Prostate gland (tissue), 2 donors: ENCODE measurements around the gene PEF1.

Source experiments
- CTCF ChIP-seq, 4 experiments: fragments of 200-600 bp in 2 of 4; fragments of 450-650 bp in 2 of 4; sonication (generic) in 2 of 4; IDR thresholded peaks; 1 replicate in 3 of 4; 2 replicates in 1 of 4; pipeline ENCODE4 v1.5.1; 2016 to 2019; ENCODE audit warnings: antibody characterized with exemption in 4 of 4, mild to moderate bottlenecking in 2 of 4, moderate library complexity in 2 of 4
- POLR2A ChIP-seq: fragments of 450-650 bp; IDR thresholded peaks from one replicate; pipeline ENCODE4 v1.6.1; 2016; ENCODE audit warnings: antibody characterized with exemption, mild to moderate bottlenecking

- no peak for TF ChIP-seq POLR2A
- no peak for TF ChIP-seq CTCF (IDR thresholded peaks at IDR 0.05)
These were observed 34.4 kb upstream of the PEF1 start for GRCh38 chr1:31679091-31679490.
